GM19043 (cell line): ENCODE measurements around the gene STARD5.
"Not testable (repeated sequence)": the region's sequence is repeated elsewhere in the genome, so short reads cannot be mapped to it uniquely, and the experiment has no call there.

ENCODE experiments used
- ATAC-seq: cut with Tn5 transposase; IDR thresholded peaks from one replicate; pipeline ENCODE4 v1.9.1; 2021; ENCODE audit warnings: low read depth; ENCODE audit not compliant: unreplicated experiment

The STARD5 gene

GRCh38 chr15:81338170-81339007, 14.4 kb upstream of the STARD5 start:
- no peak for ATAC-seq

GRCh38 chr15:81337713-81338157, 13.8 kb upstream of the STARD5 start:
- no peak for ATAC-seq

GRCh38 chr15:81337241-81337640, 13.3 kb upstream of the STARD5 start:
- ATAC-seq: no peak

- no peak for ATAC-seq
Observed at GRCh38 chr15:81336568-81336967, 12.6 kb upstream of the STARD5 start.

GRCh38 chr15:81335631-81336030, 11.7 kb upstream of the STARD5 start:
- no peak for ATAC-seq

- no peak for ATAC-seq
Observed at GRCh38 chr15:81334768-81335435, 11.0 kb upstream of the STARD5 start.

- ATAC-seq: no peak
Observed at GRCh38 chr15:81333363-81333762, 9.4 kb upstream of the STARD5 start.

- no peak for ATAC-seq
Observed at GRCh38 chr15:81332326-81332725, 8.4 kb upstream of the STARD5 start.

GRCh38 chr15:81331600-81331999, 7.7 kb upstream of the STARD5 start:
- no peak for ATAC-seq

- ATAC-seq: not testable (repeated sequence)
Observed at GRCh38 chr15:81331141-81331540, 7.2 kb upstream of the STARD5 start.

GRCh38 chr15:81330366-81331090, 6.6 kb upstream of the STARD5 start:
- ATAC-seq: no peak

- ATAC-seq: no peak
Observed at GRCh38 chr15:81329446-81329845, 5.5 kb upstream of the STARD5 start.

GRCh38 chr15:81327516-81327915, 3.6 kb upstream of the STARD5 start:
- ATAC-seq: no peak

GRCh38 chr15:81326466-81327212, 2.7 kb upstream of the STARD5 start:
- ATAC-seq: no peak

GRCh38 chr15:81323559-81323943, 390 bp downstream of the STARD5 start:
- no peak for ATAC-seq

- ATAC-seq: no peak
Observed at GRCh38 chr15:81322676-81323253, 1.2 kb downstream of the STARD5 start.

- no peak for ATAC-seq
Observed at GRCh38 chr15:81321667-81322066, 2.3 kb downstream of the STARD5 start.

GRCh38 chr15:81317642-81318017, 6.3 kb downstream of the STARD5 start:
- no peak for ATAC-seq

GRCh38 chr15:81316267-81316666, 7.7 kb downstream of the STARD5 start:
- ATAC-seq: no peak

- no peak for ATAC-seq
Observed at GRCh38 chr15:81315452-81316175, 8.3 kb downstream of the STARD5 start.
